ENCODE measurements around the gene AIP. TPM values are rescaled to one million over a fixed set of nuclear protein-coding genes. Genes with fewer than 3 reads are reported as not detected.

The AIP gene
- total and polyA plus RNA-seq, 9 of the 15 experiments (the other 6 are each of a cell fraction or from before 2014, with no cell fraction given), result 5.2 to 92.5 (median 52.7) TPM

DNA sequence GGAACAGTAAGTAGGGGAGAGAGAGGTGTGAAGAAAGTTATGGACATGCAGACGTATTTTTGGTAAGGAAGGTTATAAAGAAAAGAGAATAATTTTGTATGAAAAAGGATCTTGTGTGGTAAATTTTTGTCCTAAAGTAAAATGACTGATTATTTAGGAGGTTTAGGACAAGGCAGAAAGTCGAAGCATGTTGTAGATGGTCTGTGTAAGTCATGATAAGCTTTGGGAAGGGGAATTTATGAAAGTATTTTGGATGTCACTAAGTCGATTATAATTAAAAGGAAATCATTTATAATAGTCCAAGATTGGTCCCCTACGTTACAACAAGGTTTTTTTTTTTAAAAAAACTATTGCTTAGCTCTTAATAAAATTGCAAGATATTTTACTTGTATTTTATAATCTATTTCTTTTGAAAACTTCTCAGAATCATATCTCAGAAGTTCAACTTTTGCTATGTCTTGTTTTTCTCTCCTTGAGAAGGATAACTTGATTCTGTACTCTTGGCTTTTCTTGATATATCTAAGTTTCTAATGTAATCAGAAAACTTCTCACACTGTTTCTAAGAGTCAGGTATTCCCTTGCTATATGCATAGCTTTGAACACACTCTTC is 51.3 kb downstream of the AIP start:
- intact Hi-C loops (cut with micrococcal nuclease) (no loop called here), in situ Hi-C loops (cut with MboI) (loop anchor here (25.0 kb wide), 1 partner anchor 1153 kb away; the partner anchor contains the start of gene GAL)
- no TSS peak for BruUV-seq (replicated peaks)
- CTCF ChIA-PET (ENCODE audit: low intra/inter-chr PET ratio), result no interaction called here
- no peak overlapping the region for H3K4me2 ChIP-seq (ENCODE audit: insufficient read depth, low read length)
- no peak overlapping the region for H3K27ac ChIP-seq (ENCODE audit: extremely low read depth, low read depth, low read length)
- no peaks in the 10 kb centered on the region for H4K20me1 ChIP-seq (replicated peaks; ENCODE audit: control insufficient read depth, insufficient read depth, low read length)
- ATAC-seq (no peak), FAIRE-seq (no peak), DNase-seq (ENCODE audit: extremely low read depth in 1 of 4, low spot score in 3 of 4) (no peak)
- H3K36me3 ChIP-seq (ENCODE audit: control insufficient read depth, insufficient read depth, low read length), result no peaks in the 10 kb centered on the region
- H2AFZ ChIP-seq (ENCODE audit: low read depth, low read length), result no peak overlapping the region
- no peaks in the 10 kb centered on the region for H3K9me3 ChIP-seq (replicated peaks; ENCODE audit: control insufficient read depth, insufficient read depth, low read depth, low read length)
- WGBS (ENCODE audit: insufficient coverage, low coverage, missing lambda C conversion rate), result 2% methylated on average over 4 of the region's 4 CpGs
- POLR2A ChIA-PET, result interaction anchor here (1.2 to 2.9 kb wide), 2 partner anchors 11 to 13 kb away, joined by 3 to 10 read pairs; no protein-coding TSS in a partner anchor
- no peak for TF ChIP-seq PHF8 (IDR thresholded peaks at IDR 0.05; ENCODE audit: borderline replicate concordance, low read length)
- TF ChIP-seq ZSCAN29 (IDR thresholded peaks at IDR 0.05), result no peak
- no peak for TF ChIP-seq TAF7 (tag; IDR thresholded peaks at IDR 0.05)
- no peak for TF ChIP-seq KLF10 (CRISPR knock-in tag; IDR thresholded peaks at IDR 0.05)
- TF ChIP-seq, protein P1, sequence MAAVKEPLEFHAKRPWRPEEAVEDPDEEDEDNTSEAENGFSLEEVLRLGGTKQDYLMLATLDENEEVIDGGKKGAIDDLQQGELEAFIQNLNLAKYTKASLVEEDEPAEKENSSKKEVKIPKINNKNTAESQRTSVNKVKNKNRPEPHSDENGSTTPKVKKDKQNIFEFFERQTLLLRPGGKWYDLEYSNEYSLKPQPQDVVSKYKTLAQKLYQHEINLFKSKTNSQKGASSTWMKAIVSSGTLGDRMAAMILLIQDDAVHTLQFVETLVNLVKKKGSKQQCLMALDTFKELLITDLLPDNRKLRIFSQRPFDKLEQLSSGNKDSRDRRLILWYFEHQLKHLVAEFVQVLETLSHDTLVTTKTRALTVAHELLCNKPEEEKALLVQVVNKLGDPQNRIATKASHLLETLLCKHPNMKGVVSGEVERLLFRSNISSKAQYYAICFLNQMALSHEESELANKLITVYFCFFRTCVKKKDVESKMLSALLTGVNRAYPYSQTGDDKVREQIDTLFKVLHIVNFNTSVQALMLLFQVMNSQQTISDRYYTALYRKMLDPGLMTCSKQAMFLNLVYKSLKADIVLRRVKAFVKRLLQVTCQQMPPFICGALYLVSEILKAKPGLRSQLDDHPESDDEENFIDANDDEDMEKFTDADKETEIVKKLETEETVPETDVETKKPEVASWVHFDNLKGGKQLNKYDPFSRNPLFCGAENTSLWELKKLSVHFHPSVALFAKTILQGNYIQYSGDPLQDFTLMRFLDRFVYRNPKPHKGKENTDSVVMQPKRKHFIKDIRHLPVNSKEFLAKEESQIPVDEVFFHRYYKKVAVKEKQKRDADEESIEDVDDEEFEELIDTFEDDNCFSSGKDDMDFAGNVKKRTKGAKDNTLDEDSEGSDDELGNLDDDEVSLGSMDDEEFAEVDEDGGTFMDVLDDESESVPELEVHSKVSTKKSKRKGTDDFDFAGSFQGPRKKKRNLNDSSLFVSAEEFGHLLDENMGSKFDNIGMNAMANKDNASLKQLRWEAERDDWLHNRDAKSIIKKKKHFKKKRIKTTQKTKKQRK (IDR thresholded peaks at IDR 0.05; ENCODE audit: borderline replicate concordance, low read depth, low read length), result peak; percentile 65; the same call in 1 of the 2 replicates
- peak; percentile 92 for TF ChIP-seq ZFP36 (IDR thresholded peaks at IDR 0.05; ENCODE audit: low read depth, low read length, partially characterized antibody)
- H3K9me1 ChIP-seq (ENCODE audit: control insufficient read depth, insufficient read depth, low read length), result no peaks in the 10 kb centered on the region
- no peak overlapping the region for H3K9ac ChIP-seq (ENCODE audit: insufficient read depth in 1 of 2, low read depth in 2 of 2, low read length in 2 of 2)
- H3K27me3 ChIP-seq (ENCODE audit: control insufficient read depth in 2 of 2, insufficient read depth in 2 of 2, low read length in 2 of 2), result no peaks in the 10 kb centered on the region
- no peaks in the 10 kb centered on the region for H3K79me2 ChIP-seq (ENCODE audit: control insufficient read depth, insufficient read depth, low read length)
- H3K4me3 ChIP-seq, result no peak overlapping the region
- peaks cover 6 to 17% of the 10 kb centered on the region in 2 experiments; a peak in 3 of 5 replicates for H3K4me1 ChIP-seq (replicated peaks in 1 of 2; ENCODE audit: control insufficient read depth in 2 of 2, insufficient read depth in 2 of 2, low read length in 2 of 2)

All from K562 (cell line).